Ascending aorta (tissue), 2 donors: Measurements from ENCODE around the gene LCE1F. TPM values are rescaled to one million over a fixed set of nuclear protein-coding genes. Genes with fewer than 3 reads are reported as not detected.

Experiments used
- DNase-seq, 2 donors: peaks; one replicate each; pipeline ENCODE4 v3.0.0-alpha.2; 2019; ENCODE audit warnings: low spot score in 2 of 2
- H3K27ac ChIP-seq, 2 donors: fragments of 200-600 bp; sonication (generic); one replicate each; pipeline ENCODE4 v1.5.1; 2016 to 2017; ENCODE audit warnings: mild to moderate bottlenecking in 1 of 2
- H3K27me3 ChIP-seq: fragments of 200-600 bp; sonication (generic); one replicate; pipeline ENCODE4 v1.5.1; 2017
- H3K36me3 ChIP-seq, 2 donors: fragments of 200-600 bp; sonication (generic); one replicate each; pipeline ENCODE4 v1.5.1; 2016
- H3K4me1 ChIP-seq, 2 donors: fragments of 200-600 bp; sonication (generic); one replicate each; pipeline ENCODE4 v1.5.1; 2016 to 2017; ENCODE audit warnings: mild to moderate bottlenecking in 1 of 2
- H3K4me3 ChIP-seq, 2 donors: fragments of 200-600 bp; sonication (generic); one replicate each; pipeline ENCODE4 v1.5.1; 2016 to 2017; ENCODE audit warnings: mild to moderate bottlenecking in 1 of 2
- H3K9me3 ChIP-seq, 2 donors: fragments of 200-600 bp; sonication (generic); one replicate each; pipeline ENCODE4 v1.5.1; 2016
- intact Hi-C: fragments of 100-400 bp; cut with DNase I; formaldehyde crosslinking; loops from one replicate; pipeline ENCODE4 v1.15.1; 2023
- total RNA-seq: library from RNA; depleted of rRNA; stranded (reverse); fragments of >200 nt; gene quantifications from one replicate; pipeline ENCODE4 v1.1.0, GENCODE V29; 2016
- TF ChIP-seq, protein P1 (sequence below), 3 experiments: fragments of 200-600 bp in 2 of 3; fragments of 450-650 bp in 1 of 3; sonication (generic) in 2 of 3; IDR thresholded peaks; one replicate each; pipeline ENCODE4 v1.5.1; 2016 to 2019; ENCODE audit warnings: antibody characterized with exemption in 3 of 3, mild to moderate bottlenecking in 1 of 3, moderate library complexity in 1 of 3

Gene LCE1F
- total RNA-seq, 1 donor from 2014 or later, result not detected

DNA sequence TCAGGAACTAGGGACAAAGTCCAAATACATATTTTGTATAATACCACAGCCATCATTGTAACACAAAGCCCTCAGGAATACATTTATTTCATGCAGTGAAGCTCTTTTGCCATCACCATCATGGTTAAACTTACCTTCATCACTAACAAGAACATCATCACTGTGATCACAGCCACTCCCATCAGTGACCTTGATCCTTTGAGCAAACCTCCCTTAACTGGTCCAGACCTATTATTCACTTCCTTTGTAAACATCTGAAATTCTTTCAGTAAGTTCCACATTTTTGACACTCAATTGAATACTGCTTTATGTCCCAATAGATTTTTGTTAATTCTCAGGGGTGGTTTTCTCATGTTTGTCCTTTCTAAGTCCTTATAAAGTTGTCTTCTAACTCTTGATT lies 33.3 kb upstream of the LCE1F start:
- H3K36me3 ChIP-seq, result no peaks in the 10 kb centered on the region
- H3K4me1 ChIP-seq, result no peaks in the 10 kb centered on the region
- no peak for DNase-seq
- H3K4me3 ChIP-seq, result no peak overlapping the region
- H3K27ac ChIP-seq, result no peak overlapping the region
- H3K9me3 ChIP-seq, result no peaks in the 10 kb centered on the region
- TF ChIP-seq, protein P1, sequence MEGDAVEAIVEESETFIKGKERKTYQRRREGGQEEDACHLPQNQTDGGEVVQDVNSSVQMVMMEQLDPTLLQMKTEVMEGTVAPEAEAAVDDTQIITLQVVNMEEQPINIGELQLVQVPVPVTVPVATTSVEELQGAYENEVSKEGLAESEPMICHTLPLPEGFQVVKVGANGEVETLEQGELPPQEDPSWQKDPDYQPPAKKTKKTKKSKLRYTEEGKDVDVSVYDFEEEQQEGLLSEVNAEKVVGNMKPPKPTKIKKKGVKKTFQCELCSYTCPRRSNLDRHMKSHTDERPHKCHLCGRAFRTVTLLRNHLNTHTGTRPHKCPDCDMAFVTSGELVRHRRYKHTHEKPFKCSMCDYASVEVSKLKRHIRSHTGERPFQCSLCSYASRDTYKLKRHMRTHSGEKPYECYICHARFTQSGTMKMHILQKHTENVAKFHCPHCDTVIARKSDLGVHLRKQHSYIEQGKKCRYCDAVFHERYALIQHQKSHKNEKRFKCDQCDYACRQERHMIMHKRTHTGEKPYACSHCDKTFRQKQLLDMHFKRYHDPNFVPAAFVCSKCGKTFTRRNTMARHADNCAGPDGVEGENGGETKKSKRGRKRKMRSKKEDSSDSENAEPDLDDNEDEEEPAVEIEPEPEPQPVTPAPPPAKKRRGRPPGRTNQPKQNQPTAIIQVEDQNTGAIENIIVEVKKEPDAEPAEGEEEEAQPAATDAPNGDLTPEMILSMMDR (IDR thresholded peaks at IDR 0.05), result no peak
- intact Hi-C loops, result no loop called here
- no peaks in the 10 kb centered on the region for H3K27me3 ChIP-seq

DNA sequence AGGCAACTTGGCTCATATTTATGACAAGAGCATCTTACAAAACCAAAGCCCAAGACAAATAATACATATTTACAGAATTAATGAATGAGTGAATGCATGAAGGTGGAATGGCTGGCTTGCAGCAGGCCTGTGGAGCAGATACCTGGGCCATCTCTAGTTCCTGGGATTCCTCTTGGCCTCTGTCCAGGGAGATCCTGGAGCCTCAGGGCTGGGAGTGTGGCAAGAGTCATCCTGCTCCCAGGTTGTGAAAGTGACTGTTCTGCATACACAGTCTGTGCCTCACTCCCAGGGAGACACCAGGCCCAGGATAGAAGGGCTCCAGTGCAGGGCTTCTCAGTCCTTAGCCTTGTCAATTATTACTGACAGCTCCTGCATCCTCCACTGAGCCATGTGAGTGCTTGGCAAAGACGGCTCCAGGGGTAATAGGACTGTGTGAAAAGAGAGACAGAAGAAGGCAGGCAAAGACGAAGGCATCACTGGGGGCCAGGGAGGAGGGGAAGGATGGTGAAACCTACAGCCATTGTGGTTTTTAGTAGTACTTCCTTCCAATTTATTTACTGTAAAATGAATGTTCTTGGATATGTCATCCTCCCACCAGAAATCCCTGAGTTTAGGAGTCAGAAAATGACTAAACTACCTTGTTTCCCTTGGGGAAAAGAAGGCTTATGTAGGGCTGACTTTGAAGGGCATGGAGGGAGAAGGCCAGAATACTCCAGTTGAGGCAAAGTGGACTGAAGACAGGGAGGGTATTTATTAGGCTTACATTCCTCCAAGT lies 31.4 kb upstream of the LCE1F start:
- TF ChIP-seq, protein P1 (IDR thresholded peaks at IDR 0.05), result no peak
- H3K36me3 ChIP-seq, result no peaks in the 10 kb centered on the region
- DNase-seq, result no peak
- no peaks in the 10 kb centered on the region for H3K27me3 ChIP-seq
- H3K4me1 ChIP-seq, result no peaks in the 10 kb centered on the region
- H3K4me3 ChIP-seq, result no peak overlapping the region
- H3K9me3 ChIP-seq, result no peaks in the 10 kb centered on the region
- H3K27ac ChIP-seq, result no peak overlapping the region
- intact Hi-C loops, result no loop called here

DNA sequence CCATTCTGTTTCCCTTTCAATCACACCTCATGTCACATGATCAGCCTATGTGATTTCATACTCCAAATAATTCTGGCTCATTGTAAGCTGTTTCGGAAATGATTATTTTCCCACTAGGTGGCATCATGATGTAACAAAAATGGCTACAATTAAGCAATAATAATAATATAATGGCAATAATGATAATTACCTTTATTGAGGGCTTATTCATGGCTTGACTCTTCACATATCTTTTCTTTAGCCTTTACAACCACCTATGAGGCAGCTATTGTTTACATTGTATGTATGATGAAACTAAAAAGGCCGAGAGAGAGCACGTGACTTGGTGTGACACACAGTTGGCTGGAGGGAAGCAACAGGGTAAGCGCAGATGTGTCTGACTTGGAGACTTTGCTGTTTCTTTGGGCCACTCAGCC lies 29.6 kb upstream of the LCE1F start:
- TF ChIP-seq, protein P1 (IDR thresholded peaks at IDR 0.05), result no peak
- intact Hi-C loops, result no loop called here
- H3K27me3 ChIP-seq, result no peaks in the 10 kb centered on the region
- no peak overlapping the region for H3K27ac ChIP-seq
- H3K9me3 ChIP-seq, result no peaks in the 10 kb centered on the region
- no peak overlapping the region for H3K4me3 ChIP-seq
- no peaks in the 10 kb centered on the region for H3K36me3 ChIP-seq
- H3K4me1 ChIP-seq, result no peaks in the 10 kb centered on the region
- DNase-seq, result no peak

DNA sequence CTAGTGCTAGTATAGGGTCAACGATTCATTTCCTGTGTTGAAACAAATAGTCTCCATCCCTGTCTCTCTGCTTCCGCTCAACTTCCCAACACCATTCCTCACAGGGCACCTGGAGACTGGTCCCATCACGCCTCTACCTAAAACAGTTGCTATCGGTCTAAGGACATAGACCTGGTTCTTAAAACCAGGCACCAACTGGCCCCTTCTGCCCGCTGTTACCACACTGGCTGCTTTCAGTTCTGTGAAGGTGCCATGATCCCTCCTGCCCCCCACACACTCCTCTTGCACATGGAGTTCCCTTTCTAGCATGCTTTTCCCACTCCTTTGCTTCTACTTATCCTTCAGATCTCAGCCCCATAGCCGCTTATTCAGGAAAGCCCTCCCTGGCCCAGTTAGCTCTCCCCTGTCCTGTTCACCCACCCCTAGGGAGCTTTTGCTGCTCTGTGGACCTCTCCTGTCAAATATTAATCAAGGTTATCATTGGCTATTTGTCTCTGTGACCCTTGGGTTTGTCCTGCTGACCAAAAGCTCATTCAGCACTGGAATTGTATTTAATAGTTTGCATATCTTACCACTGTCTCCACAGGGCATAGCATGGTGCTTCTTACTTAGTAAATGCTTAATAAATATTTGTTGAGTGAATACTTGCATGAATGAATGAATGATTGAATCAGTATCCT lies 29.0 kb upstream of the LCE1F start:
- Histone ChIP-seq H3K4me1 (no peaks in the 10 kb centered on the region), H3K36me3 (no peaks in the 10 kb centered on the region), H3K27me3 (no peaks in the 10 kb centered on the region), H3K4me3 (no peak overlapping the region), H3K9me3 (no peaks in the 10 kb centered on the region), H3K27ac (no peak overlapping the region)
- intact Hi-C loops, result no loop called here
- no peak for DNase-seq
- TF ChIP-seq, protein P1 (IDR thresholded peaks at IDR 0.05), result no peak

DNA sequence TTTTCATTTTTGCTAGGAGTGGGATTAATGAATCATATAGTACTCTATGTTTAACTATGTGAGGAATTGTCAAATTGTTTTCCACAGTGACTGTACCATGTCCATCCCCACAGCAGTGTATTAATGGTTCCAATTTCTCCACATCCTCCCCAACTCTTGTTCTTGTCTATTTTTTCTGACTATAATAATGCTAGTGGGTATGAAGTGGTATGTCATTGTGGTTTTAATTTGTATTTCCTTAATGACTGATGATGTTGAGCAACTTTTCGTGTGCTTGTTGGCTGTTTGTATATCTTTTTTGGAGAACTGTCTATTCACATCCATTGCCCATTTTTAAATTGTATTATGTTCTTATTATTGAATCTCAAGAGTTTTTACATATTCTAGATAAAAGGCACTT lies 27.1 kb upstream of the LCE1F start:
- Histone ChIP-seq H3K36me3 (no peaks in the 10 kb centered on the region), H3K27me3 (no peaks in the 10 kb centered on the region), H3K4me1 (no peaks in the 10 kb centered on the region), H3K9me3 (no peaks in the 10 kb centered on the region), H3K4me3 (no peak overlapping the region), H3K27ac (no peak overlapping the region)
- DNase-seq, result no peak
- intact Hi-C loops, result no loop called here
- TF ChIP-seq, protein P1 (IDR thresholded peaks at IDR 0.05), result no peak
